Right lobe of liver (tissue), 6 donors: ENCODE measurements around the gene CATSPER1. TPM values are rescaled to one million over a fixed set of nuclear protein-coding genes. Genes with fewer than 3 reads are reported as not detected.

Experiments
- ATAC-seq, 4 donors: fragments of 200-7000 bp; cut with Tn5 transposase; one replicate each; pipeline ENCODE4 v1.9.1; 2020; ENCODE audit warnings: mild to moderate bottlenecking in 4 of 4, moderate library complexity in 4 of 4
- DNase-seq, 3 donors: peaks; one replicate each; pipeline ENCODE4 v3.0.0-alpha.2; 2020
- H3K27ac ChIP-seq, 3 donors: fragments of 200-600 bp; one replicate each; pipeline ENCODE4 v1.8.0; 2022
- H3K27me3 ChIP-seq, 2 donors: fragments of 200-600 bp; one replicate each; pipeline ENCODE4 v1.8.0; 2022
- H3K36me3 ChIP-seq, 4 donors: fragments of 200-600 bp; sonication (generic) in 1 of 4; one replicate each; pipeline versions ENCODE4 v1.5.1 to v1.8.0; 2017 to 2022; ENCODE audit warnings: control low read depth in 1 of 4
- H3K4me1 ChIP-seq, 4 donors: fragments of 200-600 bp; sonication (generic) in 1 of 4; one replicate each; pipeline versions ENCODE4 v1.5.1 to v1.8.0; 2017 to 2022; ENCODE audit warnings: control low read depth in 1 of 4
- H3K4me3 ChIP-seq, 3 donors: fragments of 200-600 bp; one replicate each; pipeline ENCODE4 v1.8.0; 2022
- H3K9me3 ChIP-seq, 4 donors: fragments of 200-600 bp; sonication (generic) in 1 of 4; one replicate each; pipeline versions ENCODE4 v1.5.1 to v1.8.0; 2017 to 2022; ENCODE audit warnings: control low read depth in 1 of 4
- POLR2A ChIP-seq: fragments of 450-650 bp; IDR thresholded peaks from one replicate; pipeline ENCODE4 v1.6.1; 2017; ENCODE audit warnings: antibody characterized with exemption, mild to moderate bottlenecking
- WGBS: methylation state at CpG from one replicate; pipeline ENCODE4 v1.1.6; 2018; ENCODE audit warnings: low coverage, low lambda C conversion rate; ENCODE audit not compliant: insufficient coverage; ENCODE audit errors: missing lambda C conversion rate; 5-methylcytosine and 5-hydroxymethylcytosine counted together
- intact Hi-C, 2 donors: fragments of 100-400 bp; cut with DNase I; formaldehyde crosslinking; loops; one replicate each; pipeline versions ENCODE4 v1.11.2 to v1.14.1; 2022
- total RNA-seq, 6 experiments: library from RNA; depleted of rRNA in 2 of 6; stranded (reverse); fragments of >200 nt in 2 of 6; fragmentation: NEBNext Ultra II Directional in 3 of 6; extraction: Animal tissue kit (Norgen Biotek cat#: 25700) in 3 of 6; gene quantifications; one replicate each; pipeline versions ENCODE4 v1.1.0 to v1.2.4, GENCODE V29; 2016 to 2023
- TF ChIP-seq, protein P1 (sequence below), 4 donors: fragments of 200-600 bp in 3 of 4; fragments of 450-650 bp in 1 of 4; IDR thresholded peaks; one replicate each; pipeline versions ENCODE4 v1.5.1 to v1.8.0; 2016 to 2022; ENCODE audit warnings: antibody characterized with exemption in 4 of 4, mild to moderate bottlenecking in 2 of 4
- donor health status: DM: no; HTN: yes; CAD: no.
- donor health status: DM: no; HTN: no; CAD: no.
- donor health status: DM: no; HTN: no; CAD: no.
- donor health status: DM: no; HTN: yes; CAD: no.
- donor health status: DM: no; HTN: yes; CAD: no.

The CATSPER1 gene
- total RNA-seq, 6 experiments from 2014 or later = not detected

GRCh38 chr11:66072081-66072480 is 45.8 kb upstream of the CATSPER1 start:
- peaks cover 0 to 26% (median 11%) of the 10 kb centered on the region in 4 donors for H3K4me1 ChIP-seq
- WGBS = 69% methylated on average over 3 of the region's 3 CpGs
- intact Hi-C loops = no loop called here

GRCh38 chr11:66071381-66071801 is 45.1 kb upstream of the CATSPER1 start:
- Histone ChIP-seq H3K4me3 (peak overlapping the region; percentile 55 to 74 (median 72)), H3K27ac (peak overlapping the region; percentile 58 to 86 (median 80)), H3K36me3 (peaks cover 6 to 29% (median 16%) of the 10 kb centered on the region in 4 donors), H3K4me1 (peaks cover 0 to 30% (median 11%) of the 10 kb centered on the region in 4 donors), H3K9me3 (no peaks in the 10 kb centered on the region), H3K27me3 (no peaks in the 10 kb centered on the region)
- DNase-seq (peak in 1 of 3 donors; percentile 23), ATAC-seq (no peak)
- no peak for TF ChIP-seq POLR2A
- 80% methylated on average over 1 of the region's 2 CpGs for WGBS
- intact Hi-C loops = no loop called here

More at GRCh38 chr11:66072081-66072480, 45.8 kb upstream of the CATSPER1 start:
- DNase-seq = no peak
- H3K4me3 ChIP-seq = no peak overlapping the region
- H3K27me3 ChIP-seq = no peaks in the 10 kb centered on the region
- no peak overlapping the region for H3K27ac ChIP-seq
- no peak for ATAC-seq
- no peaks in the 10 kb centered on the region for H3K9me3 ChIP-seq
- TF ChIP-seq, protein P1, sequence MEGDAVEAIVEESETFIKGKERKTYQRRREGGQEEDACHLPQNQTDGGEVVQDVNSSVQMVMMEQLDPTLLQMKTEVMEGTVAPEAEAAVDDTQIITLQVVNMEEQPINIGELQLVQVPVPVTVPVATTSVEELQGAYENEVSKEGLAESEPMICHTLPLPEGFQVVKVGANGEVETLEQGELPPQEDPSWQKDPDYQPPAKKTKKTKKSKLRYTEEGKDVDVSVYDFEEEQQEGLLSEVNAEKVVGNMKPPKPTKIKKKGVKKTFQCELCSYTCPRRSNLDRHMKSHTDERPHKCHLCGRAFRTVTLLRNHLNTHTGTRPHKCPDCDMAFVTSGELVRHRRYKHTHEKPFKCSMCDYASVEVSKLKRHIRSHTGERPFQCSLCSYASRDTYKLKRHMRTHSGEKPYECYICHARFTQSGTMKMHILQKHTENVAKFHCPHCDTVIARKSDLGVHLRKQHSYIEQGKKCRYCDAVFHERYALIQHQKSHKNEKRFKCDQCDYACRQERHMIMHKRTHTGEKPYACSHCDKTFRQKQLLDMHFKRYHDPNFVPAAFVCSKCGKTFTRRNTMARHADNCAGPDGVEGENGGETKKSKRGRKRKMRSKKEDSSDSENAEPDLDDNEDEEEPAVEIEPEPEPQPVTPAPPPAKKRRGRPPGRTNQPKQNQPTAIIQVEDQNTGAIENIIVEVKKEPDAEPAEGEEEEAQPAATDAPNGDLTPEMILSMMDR (IDR thresholded peaks at IDR 0.05) = no peak
- H3K36me3 ChIP-seq = peaks cover 2 to 22% (median 13%) of the 10 kb centered on the region in 4 donors

GRCh38 chr11:66070604-66071380 is 44.5 kb upstream of the CATSPER1 start:
- Histone ChIP-seq H3K27me3 (no peaks in the 10 kb centered on the region), H3K4me1 (peaks cover 0 to 30% (median 11%) of the 10 kb centered on the region in 4 donors), H3K9me3 (no peaks in the 10 kb centered on the region), H3K36me3 (peaks cover 6 to 35% (median 19%) of the 10 kb centered on the region in 4 donors), H3K4me3 (peak overlapping the region; percentile 55 to 74 (median 72)), H3K27ac (peak overlapping the region; percentile 58 to 86 (median 80))
- TF ChIP-seq POLR2A = no peak
- TF ChIP-seq, protein P1 (IDR thresholded peaks at IDR 0.05) = no peak
- peak in 3 of 4 donors; percentile 1 for ATAC-seq
- WGBS = 27% methylated on average over 13 of the region's 60 CpGs
- DNase-seq = peak; percentile 58 to 70 (median 60)
- intact Hi-C loops = no loop called here

- no peaks in the 10 kb centered on the region for H3K27me3 ChIP-seq
- H3K4me3 ChIP-seq = peak within 1 kb of the TSS; percentile 62 to 74 (median 72)
- intact Hi-C loops = no loop called here
- peaks cover 6 to 40% (median 19%) of the 10 kb centered on the region in 4 donors for H3K36me3 ChIP-seq
- TF ChIP-seq POLR2A = peak; percentile 59
- TF ChIP-seq, protein P1 (IDR thresholded peaks at IDR 0.05) = peak in 1 of 4 donors; percentile 27
- ATAC-seq (peak; percentile 71 to 83 (median 78)), DNase-seq (peak; percentile 82 to 90 (median 85))
- H3K27ac ChIP-seq = peak within 1 kb of the TSS; percentile 79 to 95 (median 86)
- H3K4me1 ChIP-seq = peaks cover 0 to 30% (median 11%) of the 10 kb centered on the region in 4 donors
- no peaks in the 10 kb centered on the region for H3K9me3 ChIP-seq
- no CpG with 5 or more reads among the region's 120 CpGs for WGBS
These were observed 43.7 kb upstream of the CATSPER1 start, which contains the start of gene PACS1 for GRCh38 chr11:66069715-66070603. PACS1 (plus strand) TSS chr11:66070272; CDS start chr11:66070487, 215 bp downstream.
